IMR-90 (cell line): ENCODE measurements around the gene ABR. TPM values are rescaled to one million over a fixed set of nuclear protein-coding genes. Genes with fewer than 3 reads are reported as not detected.
A peak's percentile ranks its signal among the peaks of the same experiment; 100 is the strongest.

Source experiments
- ATAC-seq: fragments of 200-7000 bp; cut with Tn5 transposase; 2 replicates; pipeline ENCODE4 v1.9.1; 2020; ENCODE audit warnings: low read depth, mild to moderate bottlenecking, moderate library complexity
- BruUV-seq: library from RNA; stranded (reverse); fragments of 400-500 nt; replicated peaks from 2 replicates; lab custom pipeline; 2021; lab: Mats Ljungman, UMichigan
- CTCF ChIA-PET: fragments of 300-600 bp; formaldehyde crosslinking; extraction: SDS; loops from one replicate; lab custom pipeline; 2021; ENCODE audit warnings: antibody characterized with exemption; lab: Yijun Ruan, JAX
- POLR2A ChIA-PET: fragments of 300-600 bp; sonication (Branson Sonifier 250); formaldehyde crosslinking; loops from one replicate; lab custom pipeline; 2022; ENCODE audit warnings: antibody characterized with exemption; ENCODE audit not compliant: unreplicated experiment; lab: Charles Lee
- DNase-seq: peaks from one replicate; pipeline ENCODE4 v3.0.0; 2013
- H2AFZ ChIP-seq: replicated peaks from 2 replicates; pipeline ENCODE3; 2013; ENCODE audit warnings: low read length, mild to moderate bottlenecking; ENCODE audit not compliant: poor library complexity
- H2AK5ac ChIP-seq: 2 replicates; pipeline ENCODE4 v1.6.1; 2013; ENCODE audit warnings: low read depth, low read length, inconsistent platforms
- H2AK9ac ChIP-seq: replicated peaks from 2 replicates; pipeline ENCODE3; 2013; ENCODE audit warnings: mild to moderate bottlenecking, low read depth, low read length, moderate library complexity; ENCODE audit not compliant: poor library complexity
- H2BK120ac ChIP-seq: 2 replicates; pipeline ENCODE4 v1.6.1; 2013; ENCODE audit warnings: low read depth, low read length, inconsistent platforms
- H2BK15ac ChIP-seq: 3 replicates; pipeline ENCODE4 v1.6.1; 2013; ENCODE audit warnings: low read depth, low read length, inconsistent platforms
- H2BK20ac ChIP-seq: 2 replicates; pipeline ENCODE4 v1.6.1; 2013; ENCODE audit warnings: low read depth, mild to moderate bottlenecking, inconsistent platforms, low read length, moderate library complexity
- H2BK5ac ChIP-seq: 2 replicates; pipeline ENCODE4 v1.6.1; 2013; ENCODE audit warnings: mild to moderate bottlenecking, low read depth, low read length, inconsistent platforms; ENCODE audit not compliant: poor library complexity, severe bottlenecking
- H3K14ac ChIP-seq: replicated peaks from 2 replicates; pipeline ENCODE4 v1.6.1; 2013; ENCODE audit warnings: low read depth, low read length, inconsistent platforms
- H3K18ac ChIP-seq: 2 replicates; pipeline ENCODE4 v1.6.1; 2013; ENCODE audit warnings: low read depth, low read length, control low read depth
- H3K23ac ChIP-seq: 2 replicates; pipeline ENCODE4 v1.6.1; 2013; ENCODE audit warnings: low read depth, low read length, inconsistent platforms
- H3K27ac ChIP-seq: 2 replicates; pipeline ENCODE4 v1.5.1; 2013; ENCODE audit warnings: mild to moderate bottlenecking, control low read depth, low read length; ENCODE audit not compliant: insufficient read depth
- H3K27me3 ChIP-seq: 2 replicates; pipeline ENCODE4 v1.6.1; 2013; ENCODE audit warnings: low read length; ENCODE audit not compliant: control insufficient read depth, insufficient read depth
- H3K36me3 ChIP-seq: 2 replicates; pipeline ENCODE4 v1.6.1; 2013; ENCODE audit warnings: low read length, mixed read lengths; ENCODE audit not compliant: control insufficient read depth, insufficient read depth
- H3K4ac ChIP-seq: 2 replicates; pipeline ENCODE4 v1.6.1; 2013; ENCODE audit warnings: low read depth, low read length, inconsistent platforms
- H3K4me1 ChIP-seq: 2 replicates; pipeline ENCODE4 v1.6.1; 2013; ENCODE audit warnings: low read length, mixed read lengths; ENCODE audit not compliant: control insufficient read depth, insufficient read depth
- H3K4me2 ChIP-seq: 2 replicates; pipeline ENCODE4 v1.6.1; 2013; ENCODE audit warnings: low read depth, mild to moderate bottlenecking, control low read depth, low read length, moderate library complexity
- H3K4me3 ChIP-seq: 2 replicates; pipeline ENCODE4 v1.5.1; 2013; ENCODE audit warnings: low read depth, mild to moderate bottlenecking, control low read depth, low read length, moderate library complexity; ENCODE audit not compliant: insufficient read depth
- H3K56ac ChIP-seq: 2 replicates; pipeline ENCODE4 v1.6.1; 2013; ENCODE audit warnings: low read length, inconsistent platforms; ENCODE audit not compliant: insufficient read depth; ENCODE audit errors: extremely low read depth
- H3K79me1 ChIP-seq, 2 experiments: 2 replicates each; pipeline ENCODE4 v1.6.1; 2013; ENCODE audit warnings: low read length in 2 of 2, inconsistent platforms in 1 of 2, low read depth in 1 of 2
- H3K9ac ChIP-seq: 2 replicates; pipeline ENCODE4 v1.6.1; 2013; ENCODE audit warnings: low read depth, low read length, control low read depth
- H3K9me1 ChIP-seq: 2 replicates; pipeline ENCODE4 v1.6.1; 2013; ENCODE audit warnings: low read length, inconsistent platforms; ENCODE audit not compliant: insufficient read depth
- H3K9me3 ChIP-seq: 2 replicates; pipeline ENCODE4 v1.6.1; 2013; ENCODE audit warnings: low read length; ENCODE audit not compliant: control insufficient read depth, insufficient read depth
- H4K20me1 ChIP-seq: 2 replicates; pipeline ENCODE4 v1.6.1; 2013; ENCODE audit warnings: low read length, inconsistent platforms; ENCODE audit not compliant: insufficient read depth
- H4K5ac ChIP-seq: 2 replicates; pipeline ENCODE4 v1.6.1; 2013; ENCODE audit warnings: mild to moderate bottlenecking, low read depth, low read length, control low read depth
- H4K8ac ChIP-seq, 2 experiments: 2 replicates each; pipeline ENCODE4 v1.6.1; 2013; ENCODE audit warnings: low read depth in 2 of 2, low read length in 2 of 2, control low read depth in 1 of 2, inconsistent platforms in 1 of 2
- H4K91ac ChIP-seq: 2 replicates; pipeline ENCODE4 v1.6.1; 2013; ENCODE audit warnings: low read depth, low read length, inconsistent platforms; ENCODE audit not compliant: insufficient read depth
- BHLHE40 ChIP-seq: fragments of 150-350 bp; IDR thresholded peaks from 2 replicates; pipeline ENCODE4 v1.6.1; 2016; ENCODE audit warnings: mild to moderate bottlenecking, low read depth, low read length
- CEBPB ChIP-seq: IDR thresholded peaks from 2 replicates; pipeline ENCODE4 v1.6.1; 2012; ENCODE audit warnings: low read depth, low read length, improper control_type of control experiment
- CHD1 ChIP-seq: IDR thresholded peaks from 2 replicates; pipeline ENCODE4 v1.6.1; 2012; ENCODE audit warnings: low read depth, low read length, improper control_type of control experiment
- CTCF ChIP-seq: conservative IDR thresholded peaks from 2 replicates; pipeline ENCODE4 v1.5.1; 2012; ENCODE audit warnings: mild to moderate bottlenecking, low read depth, low read length, improper control_type of control experiment
- ELK1 ChIP-seq: fragments of 150-350 bp; IDR thresholded peaks from 2 replicates; pipeline ENCODE4 v1.6.1; 2016; ENCODE audit warnings: low read depth, mild to moderate bottlenecking, low read length, moderate library complexity, borderline replicate concordance
- FOS ChIP-seq: fragments of 150-350 bp; IDR thresholded peaks from 2 replicates; pipeline ENCODE4 v1.6.1; 2016; ENCODE audit warnings: low read depth, low read length
- MXI1 ChIP-seq: IDR thresholded peaks from 2 replicates; pipeline ENCODE4 v1.6.1; 2012; ENCODE audit warnings: low read depth, mild to moderate bottlenecking, low read length, moderate library complexity, borderline replicate concordance
- NFE2L2 ChIP-seq: fragments of 150-350 bp; IDR thresholded peaks from 2 replicates; pipeline ENCODE4 v1.6.1; 2016; ENCODE audit warnings: low read depth, mild to moderate bottlenecking, low read length
- POLR2A ChIP-seq: IDR thresholded peaks from 2 replicates; pipeline ENCODE4 v1.6.1; 2012; ENCODE audit warnings: mild to moderate bottlenecking, low read depth, low read length
- RFX5 ChIP-seq: IDR thresholded peaks from 2 replicates; pipeline ENCODE4 v1.8.0; 2012; ENCODE audit warnings: low read depth, mild to moderate bottlenecking, low read length, moderate library complexity
- SMC3 ChIP-seq: fragments of 150-350 bp; IDR thresholded peaks from 2 replicates; pipeline ENCODE4 v1.6.1; 2016; ENCODE audit warnings: low read depth, mild to moderate bottlenecking, antibody characterized with exemption, low read length, moderate library complexity
- WGBS, 2 experiments: methylation state at CpG; one replicate each; pipeline versions ENCODE4 v1.1.5 to v1.1.7; 2013; ENCODE audit warnings: missing lambda C conversion rate in 2 of 2; ENCODE audit not compliant: insufficient read length in 1 of 2; ENCODE audit errors: extremely low coverage in 2 of 2; 5-methylcytosine and 5-hydroxymethylcytosine counted together
- dilution Hi-C: fragments of 300-500 bp; cut with HindIII; formaldehyde crosslinking; loops from one replicate; pipeline ENCODE4 v1.14.3; 2018; ENCODE audit warnings: low sequenced_read_pairs; ENCODE audit not compliant: unreplicated experiment
- in situ Hi-C: fragments of 300-500 bp; cut with MboI; formaldehyde crosslinking; loops from 3 replicates; pipeline ENCODE4 v1.14.3; 2019; ENCODE audit warnings: low sequenced_read_pairs, inconsistent platforms, mixed read lengths
- intact Hi-C: fragments of 100-400 bp; cut with micrococcal nuclease; formaldehyde crosslinking; loops from 2 replicates; pipeline ENCODE4 v1.10.0; 2022
- polyA plus RNA-seq, 3 experiments: library from polyadenylated mRNA; depleted of rRNA; stranded (reverse); fragments of >200 nt; gene quantifications; 2 replicates each; pipeline ENCODE4 v1.2.3, GENCODE V29; 2012; ENCODE audit warnings: low replicate concordance in 1 of 3
- total RNA-seq: library from RNA; depleted of rRNA; stranded (reverse); fragments of >200 nt; gene quantifications from 2 replicates; pipeline ENCODE4 v1.2.3, GENCODE V29; 2012

The ABR gene
- total and polyA plus RNA-seq, 2 of the 4 experiments (the other 2 are of a cell fraction) = 28.3 to 79.7 TPM

DNA sequence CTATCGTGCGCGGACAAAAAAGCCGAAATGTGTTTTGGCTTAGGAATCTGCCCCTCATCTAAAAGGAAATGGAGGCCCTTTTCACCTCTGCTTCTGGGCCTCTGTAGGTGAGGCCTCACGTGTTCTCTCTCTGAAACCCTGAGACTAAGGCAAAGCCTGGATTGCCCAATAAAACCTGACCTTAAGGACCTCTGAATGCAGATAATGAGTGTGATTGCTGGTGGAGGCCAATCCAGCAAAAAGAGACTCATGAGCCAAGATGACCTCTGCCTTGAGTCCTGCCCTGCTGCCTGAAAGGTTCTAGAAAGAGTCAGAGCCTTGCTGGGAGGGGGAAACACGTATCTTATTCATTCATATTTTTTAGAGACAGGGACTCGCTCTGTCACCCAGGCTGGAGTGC is 44.5 kb upstream of the ABR start:
- 65% methylated on average over 4 of the region's 7 CpGs; no CpG with 5 or more reads in 1 of the 2 experiments for WGBS, 2 experiments
- intact Hi-C loops (no loop called here), dilution Hi-C loops (no loop called here), in situ Hi-C loops (no loop called here)
- H2AFZ ChIP-seq = no peak overlapping the region
- H4K91ac ChIP-seq = no peak overlapping the region
- H3K18ac ChIP-seq = no peak overlapping the region
- no peak overlapping the region for H2AK5ac ChIP-seq
- DNase-seq = no peak
- no peak for ATAC-seq
- no TSS peak for BruUV-seq
- TF ChIP-seq FOS (no peak), CHD1 (no peak), CEBPB (no peak), BHLHE40 (no peak), MXI1 (no peak), NFE2L2 (no peak), SMC3 (no peak), CTCF (no peak), POLR2A (no peak), RFX5 (no peak), ELK1 (no peak)
- no peak overlapping the region for H4K8ac ChIP-seq
- no peaks in the 10 kb centered on the region for H3K79me1 ChIP-seq
- no peak overlapping the region for H3K9ac ChIP-seq
- H3K4me1 ChIP-seq = no peaks in the 10 kb centered on the region
- H4K5ac ChIP-seq = no peak overlapping the region
- H3K27me3 ChIP-seq = peaks cover 71% of the 10 kb centered on the region
- H3K14ac ChIP-seq = no peak overlapping the region
- no peak overlapping the region for H3K23ac ChIP-seq
- H3K4ac ChIP-seq = no peak overlapping the region
- no peak overlapping the region for H2BK5ac ChIP-seq
- no peaks in the 10 kb centered on the region for H3K36me3 ChIP-seq
- no peak overlapping the region for H2BK15ac ChIP-seq
- no peak overlapping the region for H3K27ac ChIP-seq
- ChIA-PET CTCF (no interaction called here), POLR2A (no interaction called here)
- no peak overlapping the region for H3K56ac ChIP-seq
- H2BK120ac ChIP-seq = no peak overlapping the region
- H3K4me3 ChIP-seq = no peak overlapping the region
- H3K9me1 ChIP-seq = no peaks in the 10 kb centered on the region
- H4K20me1 ChIP-seq = peaks cover 6% of the 10 kb centered on the region
- peak overlapping the region; percentile 65 for H2AK9ac ChIP-seq
- no peak overlapping the region for H2BK20ac ChIP-seq
- H3K9me3 ChIP-seq = peaks cover 6% of the 10 kb centered on the region
- no peak overlapping the region for H3K4me2 ChIP-seq
